ENCODE results near the gene CABLES2.

DNA sequence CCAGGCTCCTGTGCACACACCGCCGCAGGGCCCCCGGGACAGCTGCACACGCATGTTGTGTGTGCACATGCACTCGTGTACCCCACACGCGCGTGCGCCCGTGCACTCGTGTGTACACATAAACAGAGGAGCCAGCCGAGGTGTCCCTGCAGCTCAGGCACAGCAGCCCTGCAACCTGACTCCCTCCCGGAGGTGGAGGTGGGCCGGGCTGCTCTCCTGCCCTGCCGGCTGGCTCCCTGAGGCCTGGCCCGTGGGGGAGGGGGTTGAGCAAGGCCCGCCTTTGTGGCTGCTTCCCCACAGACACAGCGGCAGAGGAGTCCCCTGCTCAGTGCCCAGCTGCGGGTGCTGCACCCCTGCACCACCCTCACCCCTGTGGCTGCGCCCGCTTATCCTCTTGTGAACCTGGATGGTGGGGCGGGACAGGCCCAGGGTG, 19.6 kb upstream of the CABLES2 start:
- TF ChIP-seq, protein P1, sequence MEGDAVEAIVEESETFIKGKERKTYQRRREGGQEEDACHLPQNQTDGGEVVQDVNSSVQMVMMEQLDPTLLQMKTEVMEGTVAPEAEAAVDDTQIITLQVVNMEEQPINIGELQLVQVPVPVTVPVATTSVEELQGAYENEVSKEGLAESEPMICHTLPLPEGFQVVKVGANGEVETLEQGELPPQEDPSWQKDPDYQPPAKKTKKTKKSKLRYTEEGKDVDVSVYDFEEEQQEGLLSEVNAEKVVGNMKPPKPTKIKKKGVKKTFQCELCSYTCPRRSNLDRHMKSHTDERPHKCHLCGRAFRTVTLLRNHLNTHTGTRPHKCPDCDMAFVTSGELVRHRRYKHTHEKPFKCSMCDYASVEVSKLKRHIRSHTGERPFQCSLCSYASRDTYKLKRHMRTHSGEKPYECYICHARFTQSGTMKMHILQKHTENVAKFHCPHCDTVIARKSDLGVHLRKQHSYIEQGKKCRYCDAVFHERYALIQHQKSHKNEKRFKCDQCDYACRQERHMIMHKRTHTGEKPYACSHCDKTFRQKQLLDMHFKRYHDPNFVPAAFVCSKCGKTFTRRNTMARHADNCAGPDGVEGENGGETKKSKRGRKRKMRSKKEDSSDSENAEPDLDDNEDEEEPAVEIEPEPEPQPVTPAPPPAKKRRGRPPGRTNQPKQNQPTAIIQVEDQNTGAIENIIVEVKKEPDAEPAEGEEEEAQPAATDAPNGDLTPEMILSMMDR (IDR thresholded peaks at IDR 0.05; ENCODE audit: low read depth, low read length) = no peak
- no peak for TF ChIP-seq EZH2phosphoT487 (IDR thresholded peaks at IDR 0.05; ENCODE audit: low read depth)
